ENCODE results near the gene TMEM203.
A peak's percentile ranks its signal among the peaks of the same experiment; 100 is the strongest.

Gene TMEM203

DNA sequence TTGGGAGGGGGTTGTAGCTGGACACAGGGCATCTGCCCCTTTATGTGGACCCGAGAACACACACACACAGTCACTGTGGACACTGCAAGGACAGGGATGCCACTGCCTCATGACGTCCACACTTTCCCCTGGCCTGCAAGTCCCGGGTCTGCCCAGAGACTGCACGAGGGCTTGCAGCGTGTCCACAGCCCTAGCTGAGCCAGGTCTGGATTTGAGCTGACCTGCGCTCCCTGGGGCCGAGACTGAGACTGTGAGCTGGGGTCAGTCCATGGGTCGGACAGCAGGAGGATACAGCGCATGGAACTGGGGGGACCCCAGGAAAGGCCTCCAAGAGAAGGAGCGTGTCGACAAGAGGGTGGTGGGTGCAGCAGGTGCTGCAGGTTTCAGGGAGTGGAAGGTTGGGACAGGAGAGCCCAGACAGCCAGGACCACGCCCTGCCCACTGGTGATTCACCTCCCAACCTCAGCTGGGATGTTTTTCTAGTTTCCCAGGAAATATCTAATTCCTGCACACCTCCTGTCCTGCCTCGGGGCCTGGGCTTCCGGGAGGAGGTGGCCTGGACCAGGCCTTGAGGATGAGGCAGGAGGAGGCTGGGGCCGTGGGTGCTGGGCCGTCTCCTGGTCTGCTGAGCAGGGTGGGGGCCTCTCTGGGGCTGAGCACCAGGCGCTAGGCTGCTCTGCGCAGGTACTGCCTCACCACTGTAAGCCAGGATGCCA, 21.0 kb upstream of the TMEM203 start:
- TF ChIP-seq REST (IDR thresholded peaks at IDR 0.05; ENCODE audit: low read depth) = no peak
- no peak for TF ChIP-seq NFIC (IDR thresholded peaks at IDR 0.05)
- no peak for TF ChIP-seq RAD21 (IDR thresholded peaks at IDR 0.05; ENCODE audit: low read depth)
- TF ChIP-seq EGR1 (IDR thresholded peaks at IDR 0.05) = no peak
- TF ChIP-seq CREB1 (IDR thresholded peaks at IDR 0.05; ENCODE audit: low read depth) = no peak
- TF ChIP-seq TAF1 (IDR thresholded peaks at IDR 0.05; ENCODE audit: low read depth) = no peak
- no peak for TF ChIP-seq ZBTB7A (IDR thresholded peaks at IDR 0.05; ENCODE audit: low read depth)
- no peak for TF ChIP-seq FOXM1 (IDR thresholded peaks at IDR 0.05; ENCODE audit: borderline replicate concordance, low read depth)
- TF ChIP-seq, protein P1, sequence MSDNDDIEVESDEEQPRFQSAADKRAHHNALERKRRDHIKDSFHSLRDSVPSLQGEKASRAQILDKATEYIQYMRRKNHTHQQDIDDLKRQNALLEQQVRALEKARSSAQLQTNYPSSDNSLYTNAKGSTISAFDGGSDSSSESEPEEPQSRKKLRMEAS (IDR thresholded peaks at IDR 0.05) = no peak
- TF ChIP-seq, protein P2, sequence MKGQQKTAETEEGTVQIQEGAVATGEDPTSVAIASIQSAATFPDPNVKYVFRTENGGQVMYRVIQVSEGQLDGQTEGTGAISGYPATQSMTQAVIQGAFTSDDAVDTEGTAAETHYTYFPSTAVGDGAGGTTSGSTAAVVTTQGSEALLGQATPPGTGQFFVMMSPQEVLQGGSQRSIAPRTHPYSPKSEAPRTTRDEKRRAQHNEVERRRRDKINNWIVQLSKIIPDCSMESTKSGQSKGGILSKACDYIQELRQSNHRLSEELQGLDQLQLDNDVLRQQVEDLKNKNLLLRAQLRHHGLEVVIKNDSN (IDR thresholded peaks at IDR 0.05) = no peak
- TF ChIP-seq TCF12 (IDR thresholded peaks at IDR 0.05; ENCODE audit: low read depth) = no peak
- TF ChIP-seq EP300 (IDR thresholded peaks at IDR 0.05; ENCODE audit: borderline replicate concordance) = no peak; the same call in 1 of the 2 replicates

GRCh38 chr9:137225699-137226331, 20.4 kb upstream of the TMEM203 start:
- TF ChIP-seq ZBTB7A (IDR thresholded peaks at IDR 0.05; ENCODE audit: low read depth) (0 out of 2 replicates have a peak, but pooled peaks have one; percentile 13), FOXM1 (IDR thresholded peaks at IDR 0.05; ENCODE audit: borderline replicate concordance, low read depth) (no peak), EP300 (IDR thresholded peaks at IDR 0.05; ENCODE audit: borderline replicate concordance) (no peak)

DNA sequence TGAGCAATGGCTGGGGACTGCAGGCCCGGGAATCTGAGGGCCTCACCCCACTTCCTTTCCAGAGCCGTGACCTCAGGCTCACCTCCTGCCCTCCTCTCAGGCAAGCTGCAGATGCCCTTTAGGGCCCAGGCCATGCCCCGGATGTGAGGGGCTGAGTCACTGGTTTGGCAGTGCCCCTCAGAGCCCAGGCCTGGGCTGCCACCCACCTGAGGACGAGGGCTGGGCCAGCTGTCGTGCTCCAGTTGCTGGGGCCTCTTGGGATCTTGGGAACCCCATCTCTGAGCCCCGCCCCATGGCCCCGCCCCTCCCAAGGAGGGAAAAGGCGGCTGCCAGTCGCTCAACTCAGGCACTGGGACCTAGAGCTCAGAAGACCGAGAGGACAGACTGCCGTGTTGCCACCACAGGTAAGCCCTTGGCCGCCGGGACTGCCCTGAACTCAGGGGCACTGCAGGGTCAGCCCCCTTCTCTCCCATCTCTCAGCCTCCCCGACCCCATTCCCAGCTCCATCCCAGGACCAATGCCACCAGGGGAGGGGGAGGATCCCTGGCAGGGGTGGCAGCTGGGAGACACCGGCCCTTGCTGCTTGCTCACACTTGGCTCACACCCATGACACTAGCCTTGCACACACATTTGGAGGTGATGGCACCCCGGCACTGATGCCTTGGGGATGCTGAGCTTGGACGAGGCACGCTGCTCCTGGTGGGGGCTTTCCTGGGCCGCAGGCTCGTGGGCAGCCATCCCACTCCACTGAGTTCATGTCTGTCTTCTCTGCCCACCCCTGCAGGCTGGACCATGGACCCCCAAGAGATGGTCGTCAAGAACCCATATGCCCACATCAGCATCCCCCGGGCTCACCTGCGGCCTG, 19.6 kb upstream of the TMEM203 start, which contains the start of gene CYSRT1:
TSS of gene CYSRT1 (plus strand) at position 345 of the 865 bp plus-strand sequence. CDS start at position 793, 448 bp downstream.
- TF ChIP-seq NFIC (IDR thresholded peaks at IDR 0.05) (no peak), YY1 (IDR thresholded peaks at IDR 0.05; ENCODE audit: low read depth) (no peak), CREB1 (IDR thresholded peaks at IDR 0.05; ENCODE audit: low read depth) (no peak), RAD21 (IDR thresholded peaks at IDR 0.05; ENCODE audit: low read depth) (no peak), REST (IDR thresholded peaks at IDR 0.05; ENCODE audit: low read depth) (no peak), EP300 (IDR thresholded peaks at IDR 0.05; ENCODE audit: borderline replicate concordance) (no peak), EGR1 (IDR thresholded peaks at IDR 0.05) (no peak), FOXM1 (IDR thresholded peaks at IDR 0.05; ENCODE audit: borderline replicate concordance, low read depth) (no peak), CEBPB (IDR thresholded peaks at IDR 0.05) (no peak), ZBTB7A (IDR thresholded peaks at IDR 0.05; ENCODE audit: low read depth) (no peak), TCF12 (IDR thresholded peaks at IDR 0.05; ENCODE audit: low read depth) (no peak), TAF1 (IDR thresholded peaks at IDR 0.05; ENCODE audit: low read depth) (no peak), TEAD4 (IDR thresholded peaks at IDR 0.05) (no peak)
- TF ChIP-seq, protein P2 (IDR thresholded peaks at IDR 0.05) = no peak
- TF ChIP-seq, protein P1 (IDR thresholded peaks at IDR 0.05) = no peak

DNA sequence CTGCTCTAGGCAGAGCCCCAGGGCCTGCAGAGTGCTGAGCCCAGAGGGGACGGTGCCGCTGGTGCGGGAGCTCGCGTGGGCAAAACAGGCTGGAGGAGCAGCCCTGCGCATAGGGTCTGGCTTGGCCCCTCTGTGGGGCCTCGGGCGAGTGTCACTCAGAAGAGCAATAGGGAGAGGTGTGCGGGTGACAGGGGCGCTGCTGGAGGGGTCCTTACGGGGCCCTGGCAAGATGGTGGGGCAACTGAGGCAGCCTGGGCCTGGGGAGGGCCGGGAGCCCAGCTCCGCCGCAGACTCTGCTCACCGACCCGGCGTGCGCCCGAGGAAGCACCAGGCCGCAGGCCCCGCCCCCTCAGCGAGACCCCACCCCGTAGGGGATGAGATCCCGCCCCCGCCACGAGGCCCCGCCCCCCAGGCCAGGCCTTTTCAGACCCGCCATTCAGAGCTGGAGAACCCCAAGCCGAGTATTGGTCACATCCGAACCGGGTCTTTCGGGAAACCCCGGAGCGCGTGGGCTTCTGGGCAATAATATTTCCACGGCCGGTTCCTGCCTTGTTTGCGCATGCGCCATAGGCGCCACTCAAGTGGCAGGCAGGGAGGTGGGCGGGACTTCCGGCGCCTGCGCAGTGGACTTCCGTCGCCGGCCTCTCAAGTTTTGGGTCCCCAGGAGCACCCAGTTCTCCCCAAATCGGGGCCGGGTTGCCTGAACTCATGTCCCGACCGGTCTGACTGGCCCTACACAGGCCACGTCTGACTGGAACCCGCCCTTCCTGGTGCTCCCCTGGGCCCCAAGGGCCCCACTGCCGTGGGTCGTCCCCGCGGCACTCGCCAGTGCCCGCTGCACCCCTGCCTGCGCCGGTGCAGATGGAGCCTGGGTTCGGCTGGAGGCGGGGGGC, 17.9 kb upstream of the TMEM203 start:
- TF ChIP-seq, protein P1 (IDR thresholded peaks at IDR 0.05) = peak; percentile 56
- TF ChIP-seq YY1 (IDR thresholded peaks at IDR 0.05; ENCODE audit: low read depth) (peak; percentile 77), TCF12 (IDR thresholded peaks at IDR 0.05; ENCODE audit: low read depth) (peak; percentile 62), TEAD4 (IDR thresholded peaks at IDR 0.05) (no peak), TAF1 (IDR thresholded peaks at IDR 0.05; ENCODE audit: low read depth) (peak; percentile 78; the same call in 1 of the 2 replicates), NFIC (IDR thresholded peaks at IDR 0.05) (no peak)

All from Ishikawa (cell line).